Naive thymus-derived CD4-positive, alpha-beta T cell (primary cell): ENCODE data around the gene YPEL3. TPM values are rescaled to one million over a fixed set of nuclear protein-coding genes. Genes with fewer than 3 reads are reported as not detected.

Source experiments
- ATAC-seq: fragments of 150-1000 bp; cut with Tn5 transposase; 2 replicates; pipeline ENCODE4 v1.10.0; 2021; ENCODE audit warnings: mild to moderate bottlenecking, moderate library complexity
- CTCF ChIA-PET: fragments of 350-600 bp; sonication (Branson Sonifier 250); formaldehyde crosslinking; loops from one replicate; lab custom pipeline; 2021; ENCODE audit warnings: antibody characterized with exemption; lab: Charles Lee
- POLR2A ChIA-PET: fragments of 350-600 bp; sonication (Branson Sonifier 250); formaldehyde crosslinking; loops from one replicate; lab custom pipeline; 2021; ENCODE audit warnings: antibody characterized with exemption, inconsistent platforms; lab: Charles Lee
- DNase-seq, 9 donors: peaks; one replicate each; pipeline versions ENCODE4 v3.0.0 to v3.0.0-alpha.2; 2020 to 2022; ENCODE audit warnings: mixed read lengths in 1 of 9
- H3K27ac ChIP-seq: one replicate; pipeline ENCODE4 v1.7.0; 2013; ENCODE audit warnings: mild to moderate bottlenecking, low read depth, low read length, moderate library complexity
- H3K27me3 ChIP-seq, 2 donors: one replicate each; pipeline ENCODE4 v1.7.0; 2013; ENCODE audit warnings: low read length in 2 of 2, mild to moderate bottlenecking in 2 of 2, moderate library complexity in 2 of 2; ENCODE audit not compliant: control insufficient read depth in 2 of 2, insufficient read depth in 2 of 2
- H3K36me3 ChIP-seq, 3 experiments: 1 replicate in 2 of 3; 2 replicates in 1 of 3; pipeline ENCODE4 v1.7.0; 2013; ENCODE audit warnings: low read length in 3 of 3, mild to moderate bottlenecking in 3 of 3, moderate library complexity in 1 of 3; ENCODE audit not compliant: insufficient read depth in 3 of 3, control insufficient read depth in 2 of 3
- H3K4me1 ChIP-seq, 2 donors: one replicate each; pipeline ENCODE4 v1.7.0; 2013; ENCODE audit warnings: low read length in 2 of 2, mild to moderate bottlenecking in 2 of 2, moderate library complexity in 1 of 2; ENCODE audit not compliant: control insufficient read depth in 2 of 2, insufficient read depth in 2 of 2
- H3K4me3 ChIP-seq: 2 replicates; pipeline ENCODE4 v1.7.0; 2013; ENCODE audit warnings: mild to moderate bottlenecking, low read length
- H3K9me3 ChIP-seq, 3 experiments: 1 replicate in 2 of 3; 2 replicates in 1 of 3; pipeline ENCODE4 v1.7.0; 2013; ENCODE audit warnings: low read length in 3 of 3; ENCODE audit not compliant: control insufficient read depth in 2 of 3
- H3K27ac Mint-ChIP-seq, 9 donors: one replicate each; pipeline ENCODE4 v1.8.0; 2020 to 2022; ENCODE audit warnings: mixed read lengths in 9 of 9, mild to moderate bottlenecking in 8 of 9, moderate library complexity in 5 of 9, inconsistent platforms in 2 of 9
- H3K27me3 Mint-ChIP-seq, 5 donors: one replicate each; pipeline ENCODE4 v1.8.0; 2021 to 2022; ENCODE audit warnings: mixed read lengths in 5 of 5, mild to moderate bottlenecking in 1 of 5
- H3K36me3 Mint-ChIP-seq, 5 donors: one replicate each; pipeline ENCODE4 v1.8.0; 2020 to 2022; ENCODE audit warnings: mixed read lengths in 5 of 5, mild to moderate bottlenecking in 3 of 5, inconsistent platforms in 1 of 5
- H3K4me1 Mint-ChIP-seq, 7 donors: one replicate each; pipeline ENCODE4 v1.8.0; 2020 to 2022; ENCODE audit warnings: mixed read lengths in 7 of 7, mild to moderate bottlenecking in 3 of 7, inconsistent platforms in 1 of 7
- H3K4me3 Mint-ChIP-seq, 10 donors: one replicate each; pipeline ENCODE4 v1.8.0; 2020 to 2022; ENCODE audit warnings: mild to moderate bottlenecking in 10 of 10, mixed read lengths in 10 of 10, moderate library complexity in 6 of 10, inconsistent platforms in 2 of 10
- H3K9me3 Mint-ChIP-seq, 11 donors: one replicate each; pipeline ENCODE4 v1.8.0; 2020 to 2022; ENCODE audit warnings: mixed read lengths in 11 of 11, mild to moderate bottlenecking in 4 of 11, inconsistent platforms in 1 of 11, moderate library complexity in 1 of 11
- intact Hi-C, 2 donors: fragments of 100-400 bp; cut with micrococcal nuclease; formaldehyde crosslinking; loops; one replicate each; pipeline ENCODE4 v1.15.1; 2023
- polyA plus RNA-seq, 2 donors: library from polyadenylated mRNA; unstranded; fragments of 300-500 nt; fragmentation: Illumina TruSeq; gene quantifications; one replicate each; pipeline ENCODE4 v1.2.3, GENCODE V29; 2021
- total RNA-seq, 6 experiments: library from RNA in 5 of 6; stranded (reverse) in 5 of 6; gene quantifications; 1 replicate in 5 of 6; 2 replicates in 1 of 6; pipeline ENCODE4 v1.2.3 and lab custom pipeline; 2021 to 2026

The YPEL3 gene
- total and polyA plus RNA-seq, 7 experiments from 2014 or later = 50.5 to 308 (median 242) TPM

- no peak overlapping the region for H3K4me3 ChIP-seq
- no peak for DNase-seq
- CTCF ChIA-PET = interaction anchor here (0.6 kb wide), 1 partner anchor 460 kb away, joined by 5 read pairs; no protein-coding TSS in a partner anchor
Observed at GRCh38 chr16:30087181-30087898, 8.7 kb downstream of the YPEL3 start.

GRCh38 chr16:30086291-30087140 lies 9.5 kb downstream of the YPEL3 start:
- POLR2A ChIA-PET = interaction anchor here (0.6 to 10.4 kb wide), 2 partner anchors 12 to 484 kb away, joined by 3 to 177 read pairs; partner anchors contain the start of gene PPP4C

More at GRCh38 chr16:30087181-30087898, 8.7 kb downstream of the YPEL3 start:
- Histone ChIP-seq H3K36me3 (peaks cover 5 to 34% (median 12%) of the 10 kb centered on the region in 3 experiments), H3K4me1 (peaks cover 4 to 24% of the 10 kb centered on the region in 2 donors), H3K9me3 (no peaks in the 10 kb centered on the region), H3K27me3 (no peaks in the 10 kb centered on the region), H3K27ac (no peak overlapping the region)
- Mint-ChIP-seq H3K27me3 (no peaks in the 10 kb centered on the region), H3K4me1 (peaks cover 26 to 36% (median 28%) of the 10 kb centered on the region in 7 donors), H3K27ac (peak overlapping the region in 5 of 9 donors; percentile 13 to 81 (median 75)), H3K4me3 (no peak overlapping the region), H3K36me3 (peaks cover 0 to 20% (median 9%) of the 10 kb centered on the region in 5 donors), H3K9me3 (peaks cover 0 to 1% (median 0%) of the 10 kb centered on the region in 11 donors)
- no peak for ATAC-seq
- intact Hi-C loops = no loop called here
- POLR2A ChIA-PET = interaction anchor here (0.6 to 10.4 kb wide), 5 partner anchors 13 to 483 kb away, joined by 3 to 177 read pairs (median 3); partner anchors contain the start of gene PPP4C

GRCh38 chr16:30085820-30086219 lies 10.2 kb downstream of the YPEL3 start:
- no peaks in the 10 kb centered on the region for H3K27me3 Mint-ChIP-seq
- intact Hi-C loops = no loop called here
- DNase-seq = no peak
- no peak overlapping the region for H3K27ac Mint-ChIP-seq
- Histone ChIP-seq H3K4me3 (no peak overlapping the region), H3K36me3 (peaks cover 7 to 47% (median 22%) of the 10 kb centered on the region in 3 experiments), H3K9me3 (no peaks in the 10 kb centered on the region), H3K27ac (no peak overlapping the region), H3K27me3 (no peaks in the 10 kb centered on the region), H3K4me1 (peaks cover 0 to 12% of the 10 kb centered on the region in 2 donors)
- no peak for ATAC-seq
- H3K4me3 Mint-ChIP-seq = no peak overlapping the region
- ChIA-PET POLR2A (interaction anchor here (1.5 kb wide), 1 partner anchor 9 kb away, joined by 7 read pairs; the partner anchor contains the start of gene PPP4C), CTCF (no interaction called here)
- peaks cover 0 to 27% (median 14%) of the 10 kb centered on the region in 5 donors for H3K36me3 Mint-ChIP-seq
- no peaks in the 10 kb centered on the region for H3K9me3 Mint-ChIP-seq
- H3K4me1 Mint-ChIP-seq = peaks cover 17 to 32% (median 23%) of the 10 kb centered on the region in 7 donors

More at GRCh38 chr16:30086291-30087140, 9.5 kb downstream of the YPEL3 start:
- peak overlapping the region in 4 of 9 donors; percentile 13 to 69 (median 46) for H3K27ac Mint-ChIP-seq
- no peaks in the 10 kb centered on the region for H3K27me3 ChIP-seq
- CTCF ChIA-PET = interaction anchor here (0.6 kb wide), 1 partner anchor 461 kb away, joined by 5 read pairs; no protein-coding TSS in a partner anchor
- DNase-seq = no peak
- H3K36me3 ChIP-seq = peaks cover 7 to 41% (median 17%) of the 10 kb centered on the region in 3 experiments
- no peaks in the 10 kb centered on the region for H3K9me3 ChIP-seq
- H3K36me3 Mint-ChIP-seq = peaks cover 0 to 23% (median 14%) of the 10 kb centered on the region in 5 donors
- no peaks in the 10 kb centered on the region for H3K9me3 Mint-ChIP-seq
- H3K4me3 ChIP-seq = no peak overlapping the region
- no peaks in the 10 kb centered on the region for H3K27me3 Mint-ChIP-seq
- peaks cover 0 to 19% of the 10 kb centered on the region in 2 donors for H3K4me1 ChIP-seq
- ATAC-seq = no peak
- intact Hi-C loops = no loop called here
- H3K27ac ChIP-seq = no peak overlapping the region
- H3K4me1 Mint-ChIP-seq = peaks cover 18 to 32% (median 23%) of the 10 kb centered on the region in 7 donors
- no peak overlapping the region for H3K4me3 Mint-ChIP-seq

GRCh38 chr16:30085247-30085646 lies 10.8 kb downstream of the YPEL3 start:
- H3K4me3 ChIP-seq = no peak overlapping the region
- H3K36me3 ChIP-seq = peaks cover 7 to 53% (median 27%) of the 10 kb centered on the region in 3 experiments
- H3K27ac ChIP-seq = no peak overlapping the region
- POLR2A ChIA-PET = interaction anchor here (1.4 to 1.5 kb wide), 2 partner anchors 9 to 19 kb away, joined by 5 to 7 read pairs; partner anchors contain the start of gene PPP4C
- Mint-ChIP-seq H3K27ac (no peak overlapping the region), H3K4me1 (peaks cover 13 to 32% (median 19%) of the 10 kb centered on the region in 7 donors), H3K36me3 (peaks cover 0 to 27% (median 14%) of the 10 kb centered on the region in 5 donors), H3K4me3 (no peak overlapping the region), H3K27me3 (no peaks in the 10 kb centered on the region), H3K9me3 (no peaks in the 10 kb centered on the region)
- DNase-seq (no peak), ATAC-seq (no peak)
- H3K27me3 ChIP-seq = no peaks in the 10 kb centered on the region
- intact Hi-C loops = no loop called here
- peaks cover 0 to 6% of the 10 kb centered on the region in 2 donors for H3K4me1 ChIP-seq
- H3K9me3 ChIP-seq = no peaks in the 10 kb centered on the region
- CTCF ChIA-PET = no interaction called here

GRCh38 chr16:30084816-30085159 lies 11.2 kb downstream of the YPEL3 start:
- peaks cover 10 to 32% (median 14%) of the 10 kb centered on the region in 7 donors for H3K4me1 Mint-ChIP-seq
- H3K9me3 ChIP-seq = no peaks in the 10 kb centered on the region
- H3K27ac Mint-ChIP-seq = no peak overlapping the region
- H3K36me3 ChIP-seq = peaks cover 7 to 56% (median 27%) of the 10 kb centered on the region in 3 experiments
- H3K4me1 ChIP-seq = peaks cover 0 to 2% of the 10 kb centered on the region in 2 donors
- H3K4me3 ChIP-seq = no peak overlapping the region
- CTCF ChIA-PET = no interaction called here
- intact Hi-C loops = no loop called here
- no peaks in the 10 kb centered on the region for H3K27me3 ChIP-seq
- no peak for DNase-seq
- POLR2A ChIA-PET = interaction anchor here (1.4 to 1.5 kb wide), 2 partner anchors 8 to 19 kb away, joined by 5 to 7 read pairs; partner anchors contain the start of gene PPP4C
- H3K27ac ChIP-seq = no peak overlapping the region
- H3K27me3 Mint-ChIP-seq = no peaks in the 10 kb centered on the region
- H3K9me3 Mint-ChIP-seq = no peaks in the 10 kb centered on the region
- H3K36me3 Mint-ChIP-seq = peaks cover 0 to 28% (median 16%) of the 10 kb centered on the region in 5 donors
- H3K4me3 Mint-ChIP-seq = no peak overlapping the region
- ATAC-seq = no peak
